Fibroblast of lung (primary cell): ENCODE results near the gene DEDD2.

ENCODE experiments used
- EZH2 ChIP-seq: IDR thresholded peaks from 2 replicates; pipeline ENCODE4 v1.5.1; 2012; ENCODE audit warnings: low read length, control low read depth, mild to moderate bottlenecking; ENCODE audit errors: missing control alignments
- TF ChIP-seq, protein P1 (sequence below), 2 donors: IDR thresholded peaks in 1 of 2; conservative IDR thresholded peaks in 1 of 2; 1 replicate in 1 of 2; 2 replicates in 1 of 2; pipeline ENCODE4 v1.5.1; 2011 to 2012; ENCODE audit warnings: low read length in 2 of 2, control low read depth in 1 of 2, inconsistent platforms in 1 of 2, low read depth in 1 of 2, mild to moderate bottlenecking in 1 of 2

GRCh38 chr19:42175952-42176648, 41.4 kb downstream of the DEDD2 start:
- TF ChIP-seq, protein P1, sequence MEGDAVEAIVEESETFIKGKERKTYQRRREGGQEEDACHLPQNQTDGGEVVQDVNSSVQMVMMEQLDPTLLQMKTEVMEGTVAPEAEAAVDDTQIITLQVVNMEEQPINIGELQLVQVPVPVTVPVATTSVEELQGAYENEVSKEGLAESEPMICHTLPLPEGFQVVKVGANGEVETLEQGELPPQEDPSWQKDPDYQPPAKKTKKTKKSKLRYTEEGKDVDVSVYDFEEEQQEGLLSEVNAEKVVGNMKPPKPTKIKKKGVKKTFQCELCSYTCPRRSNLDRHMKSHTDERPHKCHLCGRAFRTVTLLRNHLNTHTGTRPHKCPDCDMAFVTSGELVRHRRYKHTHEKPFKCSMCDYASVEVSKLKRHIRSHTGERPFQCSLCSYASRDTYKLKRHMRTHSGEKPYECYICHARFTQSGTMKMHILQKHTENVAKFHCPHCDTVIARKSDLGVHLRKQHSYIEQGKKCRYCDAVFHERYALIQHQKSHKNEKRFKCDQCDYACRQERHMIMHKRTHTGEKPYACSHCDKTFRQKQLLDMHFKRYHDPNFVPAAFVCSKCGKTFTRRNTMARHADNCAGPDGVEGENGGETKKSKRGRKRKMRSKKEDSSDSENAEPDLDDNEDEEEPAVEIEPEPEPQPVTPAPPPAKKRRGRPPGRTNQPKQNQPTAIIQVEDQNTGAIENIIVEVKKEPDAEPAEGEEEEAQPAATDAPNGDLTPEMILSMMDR (conservative IDR thresholded peaks at IDR 0.05 in 1 of 2, IDR thresholded peaks at IDR 0.05 in 1 of 2; ENCODE audit: low read depth in 1 of 2, low read length in 2 of 2) = no peak
- peak; percentile 68 for TF ChIP-seq EZH2
